Activated T-cell treated with anti-CD3 and anti-CD28 coated beads, Interleukin-2, amount 50 U/mL, for 24 hours (primary cell): ENCODE measurements around the gene NUDT22.

ENCODE experiments used
- DNase-seq: peaks from one replicate; pipeline ENCODE4 v3.0.0-alpha.2; 2020
- H3K27ac Mint-ChIP-seq: 2 replicates; pipeline ENCODE4 v1.8.0; 2020; ENCODE audit warnings: mild to moderate bottlenecking, mixed read lengths
- H3K27me3 Mint-ChIP-seq: 2 replicates; pipeline ENCODE4 v1.8.0; 2020; ENCODE audit warnings: mixed read lengths
- H3K36me3 Mint-ChIP-seq: 2 replicates; pipeline ENCODE4 v1.8.0; 2020; ENCODE audit warnings: low read depth, mixed read lengths
- H3K4me1 Mint-ChIP-seq: 2 replicates; pipeline ENCODE4 v1.8.0; 2020; ENCODE audit warnings: low read depth, mixed read lengths
- H3K4me3 Mint-ChIP-seq: 2 replicates; pipeline ENCODE4 v1.8.0; 2020; ENCODE audit warnings: mild to moderate bottlenecking, moderate library complexity, mixed read lengths
- H3K9me3 Mint-ChIP-seq: 2 replicates; pipeline ENCODE4 v1.8.0; 2020; ENCODE audit warnings: mixed read lengths

NUDT22 gene

DNA sequence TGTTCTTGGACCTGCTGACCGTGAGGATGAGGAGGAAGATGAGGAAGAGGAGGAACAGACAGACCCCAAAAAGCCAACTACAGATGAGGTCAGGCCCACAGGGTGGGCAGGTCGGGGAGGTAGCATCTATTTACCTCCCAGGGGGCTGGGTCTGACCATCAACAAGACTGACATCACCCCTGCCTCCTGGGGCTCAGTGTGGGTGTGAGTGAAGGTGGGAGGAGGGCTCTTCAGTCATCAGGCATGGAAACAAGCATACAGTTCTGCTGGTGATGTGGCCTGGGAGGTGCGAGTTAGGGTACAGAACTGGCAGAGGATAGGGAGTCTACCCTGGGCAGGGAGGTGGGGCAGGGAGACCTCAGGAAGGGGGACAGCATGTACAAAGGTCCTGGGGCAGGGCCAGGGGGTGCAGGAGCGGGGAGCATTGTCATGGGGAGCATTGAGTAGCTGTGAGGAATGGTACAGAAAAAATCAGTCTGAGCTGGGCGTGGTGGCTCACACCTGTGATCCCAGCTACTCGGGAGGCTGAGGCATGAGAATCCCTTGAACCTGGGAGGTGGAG, 34.2 kb downstream of the NUDT22 start:
- Mint-ChIP-seq H3K36me3 (peaks cover 61% of the 10 kb centered on the region), H3K4me3 (no peak overlapping the region), H3K4me1 (peaks cover 11% of the 10 kb centered on the region), H3K27me3 (no peaks in the 10 kb centered on the region), H3K9me3 (no peaks in the 10 kb centered on the region), H3K27ac (no peak overlapping the region)
- no peak for DNase-seq

GRCh38 chr11:64261556-64262080, 35.5 kb downstream of the NUDT22 start:
- Mint-ChIP-seq H3K4me3 (no peak overlapping the region), H3K36me3 (peaks cover 62% of the 10 kb centered on the region), H3K27me3 (no peaks in the 10 kb centered on the region), H3K4me1 (peaks cover 11% of the 10 kb centered on the region), H3K27ac (no peak overlapping the region), H3K9me3 (no peaks in the 10 kb centered on the region)
- no peak for DNase-seq

DNA sequence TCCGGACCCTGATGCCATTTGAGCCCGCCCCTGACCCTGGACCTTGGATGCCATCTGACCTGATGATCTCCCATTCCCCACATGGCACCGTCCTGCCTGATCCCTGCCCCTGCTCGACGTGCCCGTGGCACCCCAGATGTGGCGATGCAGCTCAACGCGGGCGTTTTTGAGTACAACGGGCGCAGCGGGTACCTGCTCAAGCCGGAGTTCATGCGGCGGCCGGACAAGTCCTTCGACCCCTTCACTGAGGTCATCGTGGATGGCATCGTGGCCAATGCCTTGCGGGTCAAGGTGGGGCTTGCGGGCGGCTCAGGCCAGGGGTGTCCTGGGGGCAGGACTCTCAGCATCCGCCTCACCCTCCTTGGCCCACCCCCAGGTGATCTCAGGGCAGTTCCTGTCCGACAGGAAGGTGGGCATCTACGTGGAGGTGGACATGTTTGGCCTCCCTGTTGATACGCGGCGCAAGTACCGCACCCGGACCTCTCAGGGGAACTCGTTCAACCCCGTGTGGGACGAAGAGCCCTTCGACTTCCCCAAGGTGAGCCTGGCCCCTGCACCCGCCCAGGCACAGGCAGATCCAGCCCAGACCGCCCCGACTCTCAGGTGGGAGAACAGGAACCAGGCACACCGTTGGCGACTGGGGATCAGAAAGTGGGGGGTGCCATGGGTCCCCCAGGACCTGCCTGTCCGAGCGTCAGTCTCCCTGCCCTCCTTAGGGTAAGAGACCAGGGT, 36.4 kb downstream of the NUDT22 start:
- Mint-ChIP-seq H3K36me3 (peaks cover 60% of the 10 kb centered on the region), H3K4me1 (peaks cover 11% of the 10 kb centered on the region), H3K27ac (no peak overlapping the region), H3K27me3 (no peaks in the 10 kb centered on the region), H3K4me3 (no peak overlapping the region), H3K9me3 (no peaks in the 10 kb centered on the region)
- DNase-seq, result no peak

DNA sequence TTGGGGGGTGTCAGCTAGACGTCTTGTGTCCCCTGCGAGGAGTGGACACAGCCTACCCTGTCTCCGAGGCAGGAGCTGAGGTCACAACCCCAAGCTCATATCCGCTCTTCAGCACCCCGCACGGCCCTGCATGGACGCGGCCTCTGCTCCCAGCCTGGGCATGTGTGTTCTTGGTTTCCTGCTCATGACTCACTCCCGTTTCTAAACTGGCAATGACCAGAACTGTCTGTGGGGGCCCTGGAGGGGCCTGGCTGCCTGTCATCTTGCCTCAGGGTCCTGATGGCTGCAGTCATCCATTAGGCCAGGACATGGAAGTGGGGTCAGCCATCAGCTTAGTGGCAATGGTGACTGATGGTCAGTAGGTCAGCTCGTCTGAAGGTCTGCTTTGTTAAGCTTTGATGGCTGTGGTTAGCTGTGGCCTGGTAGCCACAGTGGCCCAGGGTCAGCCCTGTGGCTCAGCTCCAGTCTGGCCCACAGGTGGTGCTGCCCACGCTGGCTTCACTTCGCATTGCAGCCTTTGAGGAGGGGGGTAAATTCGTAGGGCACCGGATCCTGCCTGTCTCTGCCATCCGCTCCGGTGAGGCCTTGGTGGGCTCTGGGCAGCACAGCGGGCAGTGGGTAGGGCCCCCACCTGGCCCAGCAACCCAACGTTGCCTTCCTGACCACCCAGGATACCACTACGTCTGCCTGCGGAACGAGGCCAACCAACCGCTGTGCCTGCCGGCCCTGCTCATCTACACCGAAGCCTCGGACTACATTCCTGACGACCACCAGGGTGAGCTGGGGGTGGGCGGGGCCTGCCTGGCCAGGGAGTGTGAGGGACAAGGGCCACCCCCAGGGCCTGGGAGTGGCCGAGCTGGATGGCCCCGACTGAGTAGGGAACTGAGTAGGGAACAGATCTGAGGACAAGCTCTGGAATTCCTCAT, 37.2 kb downstream of the NUDT22 start:
- no peak overlapping the region for H3K4me3 Mint-ChIP-seq
- no peak overlapping the region for H3K27ac Mint-ChIP-seq
- DNase-seq, result no peak
- H3K4me1 Mint-ChIP-seq, result peaks cover 16% of the 10 kb centered on the region
- no peaks in the 10 kb centered on the region for H3K27me3 Mint-ChIP-seq
- H3K9me3 Mint-ChIP-seq, result no peaks in the 10 kb centered on the region
- H3K36me3 Mint-ChIP-seq, result peaks cover 55% of the 10 kb centered on the region

DNA sequence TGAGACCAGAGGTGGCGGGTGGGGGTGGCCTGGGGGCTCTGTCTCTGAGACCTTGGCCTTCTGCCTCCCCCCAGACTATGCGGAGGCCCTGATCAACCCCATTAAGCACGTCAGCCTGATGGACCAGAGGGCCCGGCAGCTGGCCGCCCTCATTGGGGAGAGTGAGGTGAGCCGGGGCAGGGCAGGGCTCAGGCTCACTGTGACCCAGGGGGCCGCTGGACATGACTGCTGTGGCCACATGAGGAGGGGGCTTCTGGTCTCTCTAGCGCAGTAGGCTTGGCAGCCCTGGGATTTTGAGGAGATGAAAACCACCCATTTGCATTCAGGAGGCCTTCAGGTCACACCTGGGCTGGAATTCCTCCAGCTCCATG, 37.9 kb downstream of the NUDT22 start:
- DNase-seq, result no peak
- Mint-ChIP-seq H3K4me1 (peaks cover 22% of the 10 kb centered on the region), H3K4me3 (no peak overlapping the region), H3K27ac (no peak overlapping the region), H3K27me3 (no peaks in the 10 kb centered on the region), H3K9me3 (no peaks in the 10 kb centered on the region), H3K36me3 (peaks cover 55% of the 10 kb centered on the region)

- Mint-ChIP-seq H3K9me3 (no peaks in the 10 kb centered on the region), H3K36me3 (peaks cover 54% of the 10 kb centered on the region), H3K4me3 (no peak overlapping the region), H3K27ac (peak overlapping the region; percentile 61), H3K27me3 (no peaks in the 10 kb centered on the region), H3K4me1 (peaks cover 22% of the 10 kb centered on the region)
- DNase-seq, result no peak
These were observed 38.3 kb downstream of the NUDT22 start for GRCh38 chr11:64264371-64264852.

DNA sequence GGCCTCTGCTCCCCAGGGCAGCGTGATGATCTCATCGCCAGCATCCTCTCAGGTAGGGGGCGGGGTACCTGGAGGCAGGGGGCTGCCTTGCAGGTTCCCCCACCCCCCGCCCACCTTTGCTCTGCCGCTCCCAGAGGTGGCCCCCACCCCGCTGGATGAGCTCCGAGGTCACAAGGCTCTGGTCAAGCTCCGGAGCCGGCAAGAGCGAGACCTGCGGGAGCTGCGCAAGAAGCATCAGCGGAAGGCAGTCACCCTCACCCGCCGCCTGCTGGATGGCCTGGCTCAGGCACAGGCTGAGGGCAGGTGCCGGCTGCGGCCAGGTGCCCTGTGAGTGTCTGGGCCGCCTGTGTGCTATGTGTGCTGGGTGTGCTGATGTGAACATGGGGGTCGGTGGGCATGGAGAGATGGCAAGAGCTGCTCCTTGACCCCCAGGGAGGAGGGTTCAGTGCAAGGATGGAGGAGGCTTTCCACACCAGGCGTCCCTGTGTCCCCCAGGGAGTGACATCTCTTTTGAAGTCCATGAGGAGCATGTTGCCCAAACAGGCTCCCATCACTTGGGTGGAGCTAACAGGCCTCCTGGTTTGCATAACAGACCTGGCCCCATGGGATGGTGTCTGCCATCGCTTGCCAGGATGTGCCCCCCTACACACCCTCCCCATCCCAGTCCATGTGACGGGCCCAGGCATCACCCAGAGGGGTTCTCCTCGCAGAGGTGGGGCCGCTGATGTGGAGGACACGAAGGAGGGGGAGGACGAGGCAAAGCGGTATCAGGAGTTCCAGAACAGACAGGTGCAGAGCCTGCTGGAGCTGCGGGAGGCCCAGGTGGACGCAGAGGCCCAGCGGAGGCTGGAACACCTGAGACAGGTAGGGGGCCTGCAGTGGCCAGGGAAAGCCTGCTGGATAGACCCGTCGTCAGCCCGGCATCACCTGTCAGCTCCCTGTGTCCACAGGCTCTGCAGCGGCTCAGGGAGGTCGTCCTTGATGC, 39.4 kb downstream of the NUDT22 start:
- Mint-ChIP-seq H3K27ac (no peak overlapping the region), H3K4me1 (peaks cover 15% of the 10 kb centered on the region), H3K27me3 (no peaks in the 10 kb centered on the region), H3K36me3 (peaks cover 52% of the 10 kb centered on the region), H3K4me3 (no peak overlapping the region), H3K9me3 (no peaks in the 10 kb centered on the region)
- DNase-seq, result no peak

DNA sequence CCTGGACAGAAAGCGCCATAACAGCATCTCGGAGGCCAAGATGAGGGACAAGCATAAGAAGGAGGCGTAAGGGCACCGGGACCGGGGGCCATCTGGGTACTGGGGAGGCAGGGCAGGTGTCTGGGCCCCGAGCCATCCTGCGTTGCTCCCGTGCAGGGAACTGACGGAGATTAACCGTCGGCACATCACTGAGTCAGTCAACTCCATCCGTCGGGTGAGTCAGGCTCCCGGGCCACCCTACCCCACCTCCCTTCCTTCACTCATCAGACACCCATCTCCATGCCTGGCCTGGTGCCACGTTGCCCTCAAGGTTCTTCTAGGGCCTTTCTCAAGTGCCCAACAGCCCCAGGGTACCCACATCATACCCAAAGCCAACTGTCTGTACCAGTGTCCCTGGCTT, 40.3 kb downstream of the NUDT22 start:
- peaks cover 51% of the 10 kb centered on the region for H3K36me3 Mint-ChIP-seq
- no peaks in the 10 kb centered on the region for H3K9me3 Mint-ChIP-seq
- no peak overlapping the region for H3K4me3 Mint-ChIP-seq
- H3K27me3 Mint-ChIP-seq, result no peaks in the 10 kb centered on the region
- DNase-seq, result no peak
- H3K27ac Mint-ChIP-seq, result no peak overlapping the region
- peaks cover 15% of the 10 kb centered on the region for H3K4me1 Mint-ChIP-seq

DNA sequence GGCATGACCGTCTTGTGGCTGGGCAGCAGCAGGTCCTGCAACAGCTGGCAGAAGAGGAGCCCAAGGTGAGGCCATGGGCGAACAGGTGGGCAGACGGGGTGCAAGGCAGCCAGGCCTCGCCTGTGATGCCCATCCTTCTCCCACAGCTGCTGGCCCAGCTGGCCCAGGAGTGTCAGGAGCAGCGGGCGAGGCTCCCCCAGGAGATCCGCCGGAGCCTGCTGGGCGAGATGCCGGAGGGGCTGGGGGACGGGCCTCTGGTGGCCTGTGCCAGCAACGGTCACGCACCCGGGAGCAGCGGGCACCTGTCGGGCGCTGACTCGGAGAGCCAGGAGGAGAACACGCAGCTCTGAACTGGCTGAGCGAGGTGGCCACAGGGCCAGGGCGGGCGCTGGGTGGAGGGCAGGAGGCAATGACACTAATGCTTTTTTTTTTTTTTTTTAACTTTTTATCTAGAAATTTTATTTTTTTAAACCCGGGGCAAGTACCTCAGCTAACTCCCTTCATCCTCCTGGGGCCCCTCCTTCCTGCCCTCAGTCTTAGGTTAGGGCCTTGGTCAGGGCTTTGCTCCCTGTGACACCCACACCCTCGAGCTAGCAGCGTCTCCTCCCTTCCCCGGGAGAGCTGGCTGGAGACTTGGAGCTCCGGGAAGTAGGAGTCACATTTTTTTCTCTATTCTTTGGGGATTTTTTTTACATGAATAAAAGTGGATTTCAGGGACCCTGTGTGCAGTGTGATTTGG, 41.3 kb downstream of the NUDT22 start:
- H3K36me3 Mint-ChIP-seq, result peaks cover 48% of the 10 kb centered on the region
- H3K9me3 Mint-ChIP-seq, result no peaks in the 10 kb centered on the region
- no peaks in the 10 kb centered on the region for H3K27me3 Mint-ChIP-seq
- peak overlapping the region; percentile 99 for H3K27ac Mint-ChIP-seq
- DNase-seq, result no peak
- no peak overlapping the region for H3K4me3 Mint-ChIP-seq
- peaks cover 22% of the 10 kb centered on the region for H3K4me1 Mint-ChIP-seq

DNA sequence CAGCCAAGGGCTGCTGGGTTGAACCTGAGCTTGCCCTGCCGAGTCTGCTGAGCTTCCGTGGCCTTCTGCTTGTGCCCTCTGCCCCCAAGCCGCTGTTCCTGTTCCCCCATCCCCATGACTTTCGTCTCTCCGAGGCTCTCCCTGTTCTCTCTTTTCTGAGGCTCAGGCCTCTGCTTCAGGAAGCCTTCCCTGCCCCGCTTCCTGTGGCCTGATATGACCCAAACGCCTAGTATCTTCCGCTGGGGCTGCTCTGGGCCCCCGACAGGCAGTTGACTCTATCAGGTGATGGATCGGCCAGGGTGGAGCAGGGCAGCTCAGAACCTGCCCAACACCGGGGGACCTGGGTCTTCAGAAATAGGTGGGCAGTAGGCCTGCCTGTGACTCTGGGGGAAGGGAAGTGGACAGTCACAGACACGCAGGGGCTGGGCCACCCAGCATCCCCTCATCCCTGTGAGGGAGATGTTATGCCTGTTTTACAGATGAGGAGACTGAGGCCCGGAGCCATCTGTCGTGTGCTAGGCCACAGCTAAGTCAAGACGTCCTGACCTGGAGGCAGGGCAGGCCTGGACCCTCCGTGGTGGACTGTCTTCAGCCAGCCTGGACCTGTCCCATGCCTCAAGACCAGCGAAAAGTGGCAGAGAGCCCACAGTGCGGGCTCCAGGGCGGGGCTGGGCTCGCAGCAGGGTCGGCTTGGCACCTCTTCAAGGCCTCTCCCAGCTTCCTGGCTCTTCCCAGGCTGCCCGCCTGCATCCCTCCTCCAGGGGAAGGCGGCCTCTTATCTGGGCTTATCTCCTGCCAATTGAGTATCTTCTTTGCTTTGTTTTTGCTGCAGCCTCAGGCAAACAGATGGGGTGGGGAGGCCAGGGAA, 42.2 kb downstream of the NUDT22 start:
- H3K4me1 Mint-ChIP-seq, result peaks cover 25% of the 10 kb centered on the region
- H3K9me3 Mint-ChIP-seq, result no peaks in the 10 kb centered on the region
- peaks cover 42% of the 10 kb centered on the region for H3K36me3 Mint-ChIP-seq
- H3K27me3 Mint-ChIP-seq, result no peaks in the 10 kb centered on the region
- peak overlapping the region; percentile 99 for H3K27ac Mint-ChIP-seq
- peak overlapping the region; percentile 98 for H3K4me3 Mint-ChIP-seq
- no peak for DNase-seq

- Mint-ChIP-seq H3K9me3 (no peaks in the 10 kb centered on the region), H3K4me3 (peak overlapping the region; percentile 98), H3K4me1 (peaks cover 25% of the 10 kb centered on the region), H3K36me3 (peaks cover 42% of the 10 kb centered on the region), H3K27ac (peak overlapping the region; percentile 99), H3K27me3 (no peaks in the 10 kb centered on the region)
- DNase-seq, result peak; percentile 45
These were observed 42.9 kb downstream of the NUDT22 start for GRCh38 chr11:64268893-64269539.

DNA sequence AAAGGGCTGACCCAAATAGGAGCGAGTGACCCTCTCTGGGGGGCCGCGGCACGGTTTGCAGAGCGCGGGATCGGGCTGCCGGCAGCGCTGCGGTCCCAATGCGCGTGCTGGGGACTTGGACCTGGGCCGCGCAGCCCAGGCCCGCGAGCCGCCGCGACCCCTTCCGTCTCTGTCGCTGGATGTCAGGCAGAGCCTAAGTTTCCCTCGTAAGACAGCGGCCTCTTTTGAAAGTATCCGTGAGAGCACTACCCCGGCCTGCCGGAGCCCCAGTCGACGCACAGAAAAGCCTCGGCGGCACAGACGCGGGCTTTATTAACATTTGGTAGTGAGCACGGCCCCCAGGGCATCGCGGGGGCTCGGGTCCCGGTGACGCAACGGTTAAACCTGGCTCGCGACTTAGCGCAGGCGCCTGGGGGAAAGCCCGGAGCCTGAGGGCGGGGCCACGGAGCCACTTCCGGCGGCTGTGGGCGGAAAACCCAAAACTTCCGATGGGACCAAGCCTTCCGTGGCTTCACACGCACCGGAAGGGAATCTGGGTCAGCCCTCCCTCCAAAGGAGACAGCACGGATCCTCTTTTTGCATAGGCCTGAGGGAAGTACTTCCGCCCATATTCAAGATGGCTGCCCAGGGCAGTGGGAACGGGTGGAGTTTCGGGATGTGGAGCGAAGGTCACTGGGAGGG, 43.6 kb downstream of the NUDT22 start:
- Mint-ChIP-seq H3K27ac (peak overlapping the region; percentile 99), H3K4me1 (peaks cover 25% of the 10 kb centered on the region), H3K9me3 (no peaks in the 10 kb centered on the region), H3K36me3 (peaks cover 39% of the 10 kb centered on the region), H3K4me3 (peak overlapping the region; percentile 98), H3K27me3 (no peaks in the 10 kb centered on the region)
- peak; percentile 99 for DNase-seq
